T follicular helper cell (primary cell): ENCODE results near the gene EFHD1.
"Not testable (repeated sequence)": the region's sequence is repeated elsewhere in the genome, so short reads cannot be mapped to it uniquely, and the experiment has no call there.

Source experiments
- DNase-seq: peaks from one replicate; pipeline ENCODE4 v3.0.0-alpha.2; 2020; ENCODE audit warnings: low read depth

EFHD1 gene

DNA sequence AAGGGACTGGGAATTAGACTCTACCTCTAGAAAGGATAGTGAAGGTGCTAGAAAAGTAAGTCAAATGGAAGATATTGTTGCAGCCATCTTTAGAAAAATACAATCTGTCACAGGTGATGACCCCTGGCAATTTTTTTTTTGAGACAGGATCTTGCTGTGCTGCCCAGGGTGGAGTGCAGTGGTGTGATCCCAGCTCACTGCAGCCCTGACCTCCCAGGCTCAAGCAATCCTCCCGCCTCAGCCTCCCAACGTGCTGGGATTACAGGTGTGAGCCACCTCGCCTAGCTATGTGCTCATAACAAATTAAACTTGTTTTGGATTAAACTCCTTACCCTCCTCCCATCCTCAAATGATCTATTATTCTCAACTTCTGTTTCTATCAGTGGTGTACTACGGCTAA, 59.9 kb downstream of the EFHD1 start:
- DNase-seq, result no peak

DNA sequence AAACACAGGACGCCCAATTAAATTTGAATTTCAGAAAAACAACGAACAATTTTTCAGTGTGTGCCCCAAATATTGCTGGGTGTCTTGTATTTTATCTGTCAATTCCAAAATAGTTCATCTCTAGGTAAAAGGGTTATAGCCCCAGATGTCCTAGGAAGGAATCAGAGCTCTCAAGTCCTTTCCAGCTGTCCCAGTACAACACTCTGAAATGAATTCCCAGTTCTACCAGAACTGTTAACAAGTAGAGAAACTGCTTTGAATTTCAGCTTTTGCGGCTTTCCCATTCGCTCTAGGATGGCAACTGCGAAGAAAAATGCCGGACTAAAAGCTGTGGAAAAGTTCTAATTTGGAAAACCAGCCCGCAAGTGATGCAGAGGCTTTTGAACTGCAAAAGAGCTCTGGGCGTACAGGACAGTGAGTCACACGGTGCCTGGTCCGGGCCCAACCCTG, 63.2 kb downstream of the EFHD1 start:
- no peak for DNase-seq

DNA sequence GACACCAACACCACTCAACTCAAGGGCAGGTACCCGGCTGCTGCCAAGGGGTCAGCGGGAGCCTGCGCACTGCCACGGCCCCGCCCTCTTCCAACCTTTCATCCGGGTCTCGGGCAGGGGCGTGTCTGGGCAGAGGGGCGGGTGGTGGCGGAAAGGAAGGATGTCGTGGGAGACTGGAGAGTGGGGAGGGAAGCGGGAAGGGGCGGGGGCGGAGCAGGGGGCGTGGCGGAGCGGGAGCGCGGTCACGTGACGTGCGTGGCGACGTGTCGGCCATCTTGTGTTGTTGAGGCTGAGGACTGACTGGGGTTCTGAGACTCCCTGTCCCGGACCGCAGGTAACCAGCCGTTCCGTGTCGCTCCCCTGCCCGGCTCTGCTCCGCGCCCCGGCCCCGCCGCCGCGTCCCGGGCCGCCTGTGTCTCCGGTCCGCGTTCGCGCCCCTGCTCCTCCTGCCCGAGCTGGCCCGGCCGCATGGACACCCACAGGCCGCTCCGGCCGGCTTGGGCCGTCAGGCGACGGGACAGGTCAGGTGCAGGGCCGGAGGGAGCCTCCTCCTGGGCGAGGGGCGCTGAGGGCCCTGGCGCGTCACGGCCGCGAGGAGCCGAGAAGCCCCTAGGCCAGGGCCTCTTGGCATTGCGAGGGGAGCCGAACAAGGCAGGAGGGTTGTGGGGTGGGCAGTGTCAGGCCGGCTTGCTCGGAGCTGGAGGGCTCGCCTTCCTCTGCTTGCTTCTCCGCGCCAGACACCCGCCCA, 63.8 kb downstream of the EFHD1 start, which contains the start of gene GIGYF2:
Gene GIGYF2 (plus strand): TSS at position 273 of the 748 bp plus-strand sequence. CDS start 37,867 bp downstream, outside the sequence.
- peak; percentile 86 for DNase-seq

GRCh38 chr2:232697807-232698110, 64.4 kb downstream of the EFHD1 start:
- no peak for DNase-seq

DNA sequence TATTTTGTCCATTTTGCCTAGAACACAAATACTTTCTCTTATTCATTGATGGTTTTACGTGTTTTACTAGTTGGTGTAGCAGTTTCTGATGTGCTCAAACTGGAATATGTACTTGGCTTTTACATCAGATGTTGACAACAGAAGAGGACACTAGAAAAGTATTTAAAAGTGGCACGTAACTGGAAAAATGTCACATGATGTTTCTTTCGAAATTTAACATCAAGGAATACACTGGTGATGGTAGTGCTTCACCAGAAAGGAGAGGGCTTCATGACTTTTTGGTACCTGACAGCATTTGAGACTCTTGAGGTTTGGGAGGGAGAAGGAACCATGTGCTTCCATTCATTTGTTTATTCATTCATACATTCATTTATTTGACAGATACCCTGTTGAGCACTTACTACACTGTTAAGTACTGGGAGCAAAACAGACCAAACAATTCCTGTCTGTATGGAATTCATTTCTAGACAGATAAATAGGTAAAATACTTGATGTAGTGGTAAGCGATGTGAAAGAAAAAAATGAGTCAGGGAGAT, 65.2 kb downstream of the EFHD1 start:
- no peak for DNase-seq

GRCh38 chr2:232699110-232699509, 65.7 kb downstream of the EFHD1 start:
- no peak for DNase-seq

DNA sequence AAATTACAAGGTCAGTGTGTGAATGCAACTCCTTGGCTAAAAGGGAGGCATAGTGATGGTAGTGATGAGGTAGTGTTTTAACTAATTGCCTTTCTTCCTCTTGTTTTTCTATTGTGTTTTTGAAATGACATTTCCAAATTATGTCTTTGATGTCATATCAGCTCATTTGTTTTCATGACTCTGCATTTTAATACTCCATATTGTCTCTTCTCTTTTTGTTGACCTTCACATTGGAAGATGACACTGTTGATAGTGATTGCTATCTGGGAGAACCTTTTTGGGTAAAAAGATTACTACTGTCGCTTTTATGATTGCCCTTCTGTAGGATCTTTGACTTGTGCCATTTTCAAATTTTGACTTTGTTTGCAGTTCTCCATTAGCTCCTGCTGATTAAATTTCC, 66.8 kb downstream of the EFHD1 start:
- no peak for DNase-seq

DNA sequence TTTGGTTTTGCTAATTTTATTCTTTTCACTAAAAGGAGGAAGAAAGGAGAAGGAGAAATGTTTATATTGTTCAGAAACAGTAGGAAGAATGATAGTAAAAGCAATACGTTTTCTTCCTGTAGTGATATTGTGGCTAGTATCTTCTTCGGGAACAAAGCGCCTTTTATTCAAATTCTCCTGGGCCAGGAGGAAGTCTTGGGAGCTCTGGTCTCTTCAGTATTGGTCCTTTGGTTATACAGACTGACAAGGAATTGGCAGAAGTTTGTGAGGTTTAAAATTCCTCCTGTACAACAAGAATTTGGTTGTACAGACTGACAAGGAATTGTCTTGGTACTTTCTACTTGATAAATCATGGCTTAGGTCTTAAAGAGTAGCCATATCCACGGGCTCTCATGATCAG, 73.7 kb downstream of the EFHD1 start:
- DNase-seq, result no peak

- DNase-seq, result no peak
These were observed 80.1 kb downstream of the EFHD1 start for GRCh38 chr2:232713505-232713904.

DNA sequence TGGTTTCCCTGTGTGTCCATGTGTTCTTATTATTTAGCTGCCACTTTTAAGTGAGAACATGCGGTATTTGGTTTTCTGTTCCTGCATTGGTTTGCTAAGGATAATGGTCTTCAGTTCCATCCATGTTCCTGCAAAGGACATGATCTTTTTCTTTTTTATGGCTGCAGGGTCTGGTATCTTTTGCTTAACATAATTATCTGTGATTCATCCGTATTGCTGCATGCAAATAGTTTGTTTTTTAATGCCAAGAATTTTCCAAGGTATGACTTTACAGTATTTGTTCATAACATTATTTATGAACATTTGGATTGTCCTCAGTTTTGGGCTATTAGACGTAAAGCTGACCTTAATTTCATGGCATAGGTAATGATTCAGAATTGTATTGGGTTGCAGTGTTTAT, 81.6 kb downstream of the EFHD1 start:
- no peak for DNase-seq

- DNase-seq, result not testable (repeated sequence)
These were observed 86.7 kb downstream of the EFHD1 start for GRCh38 chr2:232720056-232720455.

DNA sequence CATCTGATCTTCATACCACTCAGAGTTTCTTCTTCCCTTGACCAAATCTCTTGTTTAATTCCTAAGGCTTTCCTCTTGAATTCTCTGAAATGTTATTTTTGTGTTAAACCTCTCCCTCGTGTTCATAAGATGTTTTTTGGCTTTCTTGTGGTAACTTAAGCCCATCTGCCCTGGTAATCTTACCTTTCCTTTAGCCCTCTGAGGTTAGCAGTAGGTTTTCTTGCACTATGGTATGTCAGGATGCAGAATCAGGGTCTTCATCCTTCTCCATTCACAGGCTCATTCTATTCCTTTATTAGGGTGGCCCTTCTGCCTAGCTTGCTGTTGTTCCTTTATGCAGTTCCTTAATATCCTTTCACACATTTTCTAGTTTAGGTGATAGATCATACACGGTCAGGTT, 87.9 kb downstream of the EFHD1 start:
- no peak for DNase-seq

DNA sequence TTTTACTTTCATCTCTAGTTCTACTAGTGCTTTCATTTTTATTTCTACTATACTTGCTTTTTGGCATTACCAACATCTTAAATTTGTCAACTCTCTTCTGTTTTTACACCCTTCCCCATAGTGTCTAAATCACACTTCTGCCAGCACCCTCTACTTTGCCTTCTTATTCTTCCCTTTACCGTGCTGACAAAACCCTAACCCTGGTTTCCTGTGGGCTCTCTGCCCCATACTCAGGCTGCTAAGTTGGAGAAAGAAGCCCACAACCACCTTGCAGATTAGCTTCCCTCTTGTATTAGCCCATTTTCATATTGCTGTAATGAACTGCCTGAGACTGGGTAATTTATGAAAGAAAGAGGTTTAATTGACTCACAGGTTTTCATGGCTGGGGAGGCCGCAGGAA, 88.5 kb downstream of the EFHD1 start:
- no peak for DNase-seq

DNA sequence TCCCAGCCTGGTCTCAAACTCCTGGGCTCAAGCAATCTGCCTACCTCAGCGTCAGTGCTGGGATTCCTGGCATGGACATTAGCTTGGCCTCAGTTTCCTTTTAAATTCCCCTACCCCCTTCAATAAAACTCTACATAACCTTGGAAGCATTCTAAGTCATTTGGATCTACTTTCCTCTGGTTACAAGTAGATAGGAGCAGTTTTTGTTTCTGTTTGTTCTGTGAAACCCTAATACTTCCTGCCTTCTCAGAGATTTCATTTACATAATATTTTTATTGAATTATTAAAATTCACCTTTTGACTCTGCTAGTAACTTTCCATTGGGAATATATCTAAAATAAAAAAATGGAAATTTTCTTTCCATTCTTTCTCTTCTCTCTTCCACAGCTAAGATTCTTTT, 89.6 kb downstream of the EFHD1 start:
- DNase-seq, result no peak

DNA sequence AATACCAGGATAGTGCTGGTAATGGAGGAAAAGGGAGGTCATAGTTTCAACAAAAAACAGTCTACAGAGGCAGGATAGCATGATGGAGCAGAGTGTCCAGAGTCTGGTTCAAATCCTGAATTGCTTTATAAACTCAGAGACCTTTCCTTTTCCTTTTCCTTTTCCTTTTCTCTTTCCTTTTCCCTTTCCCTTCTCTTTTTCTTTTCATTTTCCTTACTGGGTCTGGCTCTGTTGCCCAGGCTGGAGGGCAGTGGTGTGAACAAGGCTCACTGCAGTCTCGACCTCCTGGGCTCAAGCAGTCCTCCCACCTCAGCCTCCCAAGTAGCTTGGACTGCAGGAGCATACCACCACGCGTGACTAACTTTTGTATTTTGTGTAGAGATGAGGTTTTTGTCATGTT, 95.4 kb downstream of the EFHD1 start:
- no peak for DNase-seq

GRCh38 chr2:232731470-232731869, 98.1 kb downstream of the EFHD1 start:
- DNase-seq, result no peak
